ENCODE results near the gene GADD45A. TPM values are rescaled to one million over a fixed set of nuclear protein-coding genes. Genes with fewer than 3 reads are reported as not detected.

GADD45A gene
- polyA plus RNA-seq, 3 donors, result 7.5 to 14.3 (median 9.6) TPM

DNA sequence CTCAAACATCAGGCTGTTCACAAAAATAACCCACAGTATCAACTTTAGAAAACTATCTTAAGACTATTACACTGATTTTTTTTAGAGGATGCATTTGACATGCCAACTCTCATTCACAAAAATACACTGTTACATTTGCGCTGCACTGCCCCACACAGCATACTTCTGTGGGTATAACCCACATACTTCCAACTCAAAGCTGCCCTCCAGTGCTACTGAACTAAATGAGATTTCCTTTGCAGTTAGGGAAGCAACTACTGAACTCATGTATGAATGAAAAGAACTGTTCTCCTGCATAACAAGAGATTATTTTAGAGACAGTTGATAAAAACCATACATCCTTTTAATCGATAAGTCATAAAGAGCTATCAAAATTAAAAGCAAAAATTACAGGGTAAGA lies 25.8 kb upstream of the GADD45A start:
- H3K27ac Mint-ChIP-seq, result no peak overlapping the region
- no peaks in the 10 kb centered on the region for H3K27me3 Mint-ChIP-seq (ENCODE audit: low read depth in 3 of 3)
- Histone ChIP-seq H3K4me3 (replicated peaks in 1 of 3; ENCODE audit: low read depth in 2 of 3, low read length in 3 of 3) (no peak overlapping the region), H3K9ac (ENCODE audit: insufficient read depth, low read length, poor library complexity, severe bottlenecking) (no peak overlapping the region), H3K36me3 (replicated peaks in 1 of 2; ENCODE audit: control insufficient read depth in 1 of 2, insufficient read depth in 2 of 2, low read length in 2 of 2) (no peaks in the 10 kb centered on the region), H3K27me3 (ENCODE audit: control insufficient read depth in 2 of 2, insufficient read depth in 2 of 2, low read length in 2 of 2) (no peaks in the 10 kb centered on the region), H3K4me2 (replicated peaks; ENCODE audit: extremely low read depth, low read length, poor library complexity, severe bottlenecking) (no peak overlapping the region), H3K79me2 (ENCODE audit: insufficient read depth, low read length) (no peaks in the 10 kb centered on the region), H3K4me1 (ENCODE audit: control insufficient read depth in 1 of 2, insufficient read depth in 2 of 2, low read length in 2 of 2) (no peaks in the 10 kb centered on the region), H3K27ac (ENCODE audit: low read depth in 1 of 2, low read length in 2 of 2) (no peak overlapping the region), H2AFZ (ENCODE audit: insufficient read depth, low read depth, low read length, poor library complexity, severe bottlenecking) (no peak overlapping the region), H4K20me1 (ENCODE audit: insufficient read depth, low read length) (no peaks in the 10 kb centered on the region), H3K9me3 (replicated peaks in 1 of 2; ENCODE audit: control insufficient read depth in 1 of 2, insufficient read depth in 1 of 2, low read length in 2 of 2) (no peaks in the 10 kb centered on the region)
- H3K36me3 Mint-ChIP-seq, result no peaks in the 10 kb centered on the region
- DNase-seq, result no peak
- intact Hi-C loops (cut with micrococcal nuclease), result no loop called here
- no peaks in the 10 kb centered on the region for H3K4me1 Mint-ChIP-seq
- no CpG with 5 or more reads among the region's 2 CpGs for WGBS (ENCODE audit: insufficient coverage)
- TF ChIP-seq, protein P1, sequence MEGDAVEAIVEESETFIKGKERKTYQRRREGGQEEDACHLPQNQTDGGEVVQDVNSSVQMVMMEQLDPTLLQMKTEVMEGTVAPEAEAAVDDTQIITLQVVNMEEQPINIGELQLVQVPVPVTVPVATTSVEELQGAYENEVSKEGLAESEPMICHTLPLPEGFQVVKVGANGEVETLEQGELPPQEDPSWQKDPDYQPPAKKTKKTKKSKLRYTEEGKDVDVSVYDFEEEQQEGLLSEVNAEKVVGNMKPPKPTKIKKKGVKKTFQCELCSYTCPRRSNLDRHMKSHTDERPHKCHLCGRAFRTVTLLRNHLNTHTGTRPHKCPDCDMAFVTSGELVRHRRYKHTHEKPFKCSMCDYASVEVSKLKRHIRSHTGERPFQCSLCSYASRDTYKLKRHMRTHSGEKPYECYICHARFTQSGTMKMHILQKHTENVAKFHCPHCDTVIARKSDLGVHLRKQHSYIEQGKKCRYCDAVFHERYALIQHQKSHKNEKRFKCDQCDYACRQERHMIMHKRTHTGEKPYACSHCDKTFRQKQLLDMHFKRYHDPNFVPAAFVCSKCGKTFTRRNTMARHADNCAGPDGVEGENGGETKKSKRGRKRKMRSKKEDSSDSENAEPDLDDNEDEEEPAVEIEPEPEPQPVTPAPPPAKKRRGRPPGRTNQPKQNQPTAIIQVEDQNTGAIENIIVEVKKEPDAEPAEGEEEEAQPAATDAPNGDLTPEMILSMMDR (IDR thresholded peaks at IDR 0.05), result no peak
- no peak overlapping the region for H3K4me3 Mint-ChIP-seq
- peaks cover 0 to 3% (median 0%) of the 10 kb centered on the region in 7 donors for H3K9me3 Mint-ChIP-seq

DNA sequence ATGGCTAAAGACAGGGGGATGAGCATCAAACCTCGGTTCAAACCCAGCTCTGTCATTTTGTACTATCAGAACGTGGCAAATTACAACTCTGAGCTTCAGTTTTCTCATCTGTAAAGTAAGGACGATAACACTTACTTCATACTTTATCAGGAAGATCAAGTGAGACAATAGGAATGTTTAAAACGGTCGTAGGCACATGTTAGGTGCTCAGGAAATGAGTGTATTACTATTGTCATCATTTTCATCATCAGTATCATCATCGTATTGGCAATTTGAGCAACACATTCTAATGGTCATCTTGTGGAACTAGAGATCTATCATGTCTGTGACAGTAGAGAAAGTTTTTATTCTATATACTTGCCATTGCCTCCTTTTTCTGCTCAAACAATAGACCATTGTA lies 22.1 kb upstream of the GADD45A start:
- Histone ChIP-seq H2AFZ (ENCODE audit: insufficient read depth, low read depth, low read length, poor library complexity, severe bottlenecking) (no peak overlapping the region), H3K4me3 (replicated peaks in 1 of 3; ENCODE audit: low read depth in 2 of 3, low read length in 3 of 3) (no peak overlapping the region), H3K4me1 (ENCODE audit: control insufficient read depth in 1 of 2, insufficient read depth in 2 of 2, low read length in 2 of 2) (no peaks in the 10 kb centered on the region), H4K20me1 (ENCODE audit: insufficient read depth, low read length) (no peaks in the 10 kb centered on the region), H3K9me3 (replicated peaks in 1 of 2; ENCODE audit: control insufficient read depth in 1 of 2, insufficient read depth in 1 of 2, low read length in 2 of 2) (no peaks in the 10 kb centered on the region), H3K27me3 (ENCODE audit: control insufficient read depth in 2 of 2, insufficient read depth in 2 of 2, low read length in 2 of 2) (no peaks in the 10 kb centered on the region), H3K4me2 (replicated peaks; ENCODE audit: extremely low read depth, low read length, poor library complexity, severe bottlenecking) (no peak overlapping the region), H3K27ac (ENCODE audit: low read depth in 1 of 2, low read length in 2 of 2) (no peak overlapping the region), H3K79me2 (ENCODE audit: insufficient read depth, low read length) (no peaks in the 10 kb centered on the region), H3K36me3 (replicated peaks in 1 of 2; ENCODE audit: control insufficient read depth in 1 of 2, insufficient read depth in 2 of 2, low read length in 2 of 2) (no peaks in the 10 kb centered on the region), H3K9ac (ENCODE audit: insufficient read depth, low read length, poor library complexity, severe bottlenecking) (no peak overlapping the region)
- H3K27me3 Mint-ChIP-seq (ENCODE audit: low read depth in 3 of 3), result no peaks in the 10 kb centered on the region
- no peaks in the 10 kb centered on the region for H3K36me3 Mint-ChIP-seq
- no CpG with 5 or more reads among the region's 6 CpGs for WGBS (ENCODE audit: insufficient coverage)
- no peak overlapping the region for H3K4me3 Mint-ChIP-seq
- DNase-seq, result no peak
- H3K4me1 Mint-ChIP-seq, result no peaks in the 10 kb centered on the region
- H3K27ac Mint-ChIP-seq, result no peak overlapping the region
- H3K9me3 Mint-ChIP-seq, result peaks cover 0 to 3% (median 0%) of the 10 kb centered on the region in 7 donors
- intact Hi-C loops (cut with micrococcal nuclease), result no loop called here
- TF ChIP-seq, protein P1 (IDR thresholded peaks at IDR 0.05), result no peak
